ENCODE data around the gene GPR157. TPM values are rescaled to one million over a fixed set of nuclear protein-coding genes. Genes with fewer than 3 reads are reported as not detected.
"Not testable (repeated sequence)": the region's sequence is repeated elsewhere in the genome, so short reads cannot be mapped to it uniquely, and the experiment has no call there.

GPR157 gene
- total RNA-seq, 1 donor from 2014 or later: 7.7 TPM

- H3K36me3 Mint-ChIP-seq (ENCODE audit: low read depth): no peaks in the 10 kb centered on the region
- H3K4me1 Mint-ChIP-seq (ENCODE audit: low read depth): peaks cover 14% of the 10 kb centered on the region
- H3K27ac Mint-ChIP-seq: no peak overlapping the region
- no peaks in the 10 kb centered on the region for H3K9me3 Mint-ChIP-seq
- intact Hi-C loops (cut with micrococcal nuclease): no loop called here
- H3K27me3 Mint-ChIP-seq (ENCODE audit: low read depth): peaks cover 7% of the 10 kb centered on the region
- DNase-seq (ENCODE audit: low spot score): no peak
- no peak overlapping the region for H3K4me3 Mint-ChIP-seq (ENCODE audit: low read depth)
Observed at GRCh38 chr1:9139930-9140329, 11.0 kb upstream of the GPR157 start.

- H3K36me3 Mint-ChIP-seq (ENCODE audit: low read depth): no peaks in the 10 kb centered on the region
- no peak overlapping the region for H3K27ac Mint-ChIP-seq
- no peak for DNase-seq (ENCODE audit: low spot score)
- H3K4me1 Mint-ChIP-seq (ENCODE audit: low read depth): peaks cover 11% of the 10 kb centered on the region
- H3K9me3 Mint-ChIP-seq: no peaks in the 10 kb centered on the region
- no peak overlapping the region for H3K4me3 Mint-ChIP-seq (ENCODE audit: low read depth)
- peaks cover 15% of the 10 kb centered on the region for H3K27me3 Mint-ChIP-seq (ENCODE audit: low read depth)
- intact Hi-C loops (cut with micrococcal nuclease): no loop called here
Observed at GRCh38 chr1:9136932-9137331, 8.0 kb upstream of the GPR157 start.

GRCh38 chr1:9135073-9135836 is 6.4 kb upstream of the GPR157 start:
- Mint-ChIP-seq H3K36me3 (ENCODE audit: low read depth) (no peaks in the 10 kb centered on the region), H3K27ac (no peak overlapping the region), H3K9me3 (no peaks in the 10 kb centered on the region), H3K27me3 (ENCODE audit: low read depth) (peaks cover 17% of the 10 kb centered on the region), H3K4me1 (ENCODE audit: low read depth) (peaks cover 17% of the 10 kb centered on the region), H3K4me3 (ENCODE audit: low read depth) (no peak overlapping the region)
- no peak for DNase-seq (ENCODE audit: low spot score)
- intact Hi-C loops (cut with micrococcal nuclease): no loop called here

GRCh38 chr1:9133870-9134585 is 5.1 kb upstream of the GPR157 start:
- H3K4me3 Mint-ChIP-seq (ENCODE audit: low read depth): no peak overlapping the region
- no peaks in the 10 kb centered on the region for H3K36me3 Mint-ChIP-seq (ENCODE audit: low read depth)

GRCh38 chr1:9129266-9130041 is 552 bp upstream of the GPR157 start:
- Mint-ChIP-seq H3K36me3 (ENCODE audit: low read depth) (no peaks in the 10 kb centered on the region), H3K9me3 (no peaks in the 10 kb centered on the region), H3K27ac (peak overlapping the region; percentile 8), H3K27me3 (ENCODE audit: low read depth) (peaks cover 18% of the 10 kb centered on the region), H3K4me1 (ENCODE audit: low read depth) (peaks cover 36% of the 10 kb centered on the region), H3K4me3 (ENCODE audit: low read depth) (peak overlapping the region; percentile 49)
- intact Hi-C loops (cut with micrococcal nuclease): no loop called here
- peak; percentile 68 for DNase-seq (ENCODE audit: low spot score)

More at GRCh38 chr1:9133870-9134585, 5.1 kb upstream of the GPR157 start:
- no peaks in the 10 kb centered on the region for H3K9me3 Mint-ChIP-seq
- intact Hi-C loops (cut with micrococcal nuclease): no loop called here
- no peak overlapping the region for H3K27ac Mint-ChIP-seq
- peaks cover 24% of the 10 kb centered on the region for H3K4me1 Mint-ChIP-seq (ENCODE audit: low read depth)
- no peak for DNase-seq (ENCODE audit: low spot score)
- peaks cover 17% of the 10 kb centered on the region for H3K27me3 Mint-ChIP-seq (ENCODE audit: low read depth)

GRCh38 chr1:9128166-9128519 is 759 bp downstream of the GPR157 start:
- H3K36me3 Mint-ChIP-seq (ENCODE audit: low read depth): no peaks in the 10 kb centered on the region
- DNase-seq (ENCODE audit: low spot score): no peak
- peak overlapping the region; percentile 85 for H3K4me3 Mint-ChIP-seq (ENCODE audit: low read depth)
- peaks cover 11% of the 10 kb centered on the region for H3K27me3 Mint-ChIP-seq (ENCODE audit: low read depth)
- intact Hi-C loops (cut with micrococcal nuclease): no loop called here
- no peaks in the 10 kb centered on the region for H3K9me3 Mint-ChIP-seq
- no peak overlapping the region for H3K27ac Mint-ChIP-seq
- peaks cover 36% of the 10 kb centered on the region for H3K4me1 Mint-ChIP-seq (ENCODE audit: low read depth)

GRCh38 chr1:9127395-9128165 is 1.3 kb downstream of the GPR157 start:
- Mint-ChIP-seq H3K27ac (no peak overlapping the region), H3K36me3 (ENCODE audit: low read depth) (no peaks in the 10 kb centered on the region), H3K27me3 (ENCODE audit: low read depth) (peaks cover 11% of the 10 kb centered on the region), H3K9me3 (no peaks in the 10 kb centered on the region), H3K4me3 (ENCODE audit: low read depth) (peak overlapping the region; percentile 85), H3K4me1 (ENCODE audit: low read depth) (peaks cover 38% of the 10 kb centered on the region)
- intact Hi-C loops (cut with micrococcal nuclease): no loop called here
- no peak for DNase-seq (ENCODE audit: low spot score)

- Mint-ChIP-seq H3K9me3 (no peaks in the 10 kb centered on the region), H3K4me3 (ENCODE audit: low read depth) (peak overlapping the region; percentile 8), H3K27ac (no peak overlapping the region), H3K4me1 (ENCODE audit: low read depth) (peaks cover 40% of the 10 kb centered on the region), H3K36me3 (ENCODE audit: low read depth) (no peaks in the 10 kb centered on the region), H3K27me3 (ENCODE audit: low read depth) (peaks cover 9% of the 10 kb centered on the region)
- no peak for DNase-seq (ENCODE audit: low spot score)
- intact Hi-C loops (cut with micrococcal nuclease): no loop called here
Observed at GRCh38 chr1:9126511-9126910, 2.4 kb downstream of the GPR157 start.

GRCh38 chr1:9125847-9126246 is 3.1 kb downstream of the GPR157 start:
- H3K9me3 Mint-ChIP-seq; H3K4me3 Mint-ChIP-seq (ENCODE audit: low read depth); H3K36me3 Mint-ChIP-seq (ENCODE audit: low read depth); DNase-seq (ENCODE audit: low spot score); H3K27ac Mint-ChIP-seq; H3K27me3 Mint-ChIP-seq (ENCODE audit: low read depth); intact Hi-C loops (cut with micrococcal nuclease): not testable (repeated sequence)
- H3K4me1 Mint-ChIP-seq (ENCODE audit: low read depth): peaks cover 41% of the 10 kb centered on the region

GRCh38 chr1:9125325-9125724 is 3.6 kb downstream of the GPR157 start:
- no peaks in the 10 kb centered on the region for H3K9me3 Mint-ChIP-seq
- H3K27me3 Mint-ChIP-seq (ENCODE audit: low read depth): peaks cover 9% of the 10 kb centered on the region
- no peak overlapping the region for H3K4me3 Mint-ChIP-seq (ENCODE audit: low read depth)
- no peak for DNase-seq (ENCODE audit: low spot score)
- H3K36me3 Mint-ChIP-seq (ENCODE audit: low read depth): no peaks in the 10 kb centered on the region
- no peak overlapping the region for H3K27ac Mint-ChIP-seq
- intact Hi-C loops (cut with micrococcal nuclease): no loop called here
- peaks cover 41% of the 10 kb centered on the region for H3K4me1 Mint-ChIP-seq (ENCODE audit: low read depth)

- intact Hi-C loops (cut with micrococcal nuclease); H3K4me3 Mint-ChIP-seq (ENCODE audit: low read depth): not testable (repeated sequence)
Observed at GRCh38 chr1:9124389-9124788, 4.5 kb downstream of the GPR157 start.

GRCh38 chr1:9123665-9124064 is 5.2 kb downstream of the GPR157 start:
- DNase-seq (ENCODE audit: low spot score); H3K9me3 Mint-ChIP-seq; H3K27ac Mint-ChIP-seq; H3K36me3 Mint-ChIP-seq (ENCODE audit: low read depth); intact Hi-C loops (cut with micrococcal nuclease); H3K27me3 Mint-ChIP-seq (ENCODE audit: low read depth); H3K4me3 Mint-ChIP-seq (ENCODE audit: low read depth): not testable (repeated sequence)
- H3K4me1 Mint-ChIP-seq (ENCODE audit: low read depth): peaks cover 33% of the 10 kb centered on the region

More at GRCh38 chr1:9124389-9124788, 4.5 kb downstream of the GPR157 start:
- H3K4me1 Mint-ChIP-seq (ENCODE audit: low read depth): peaks cover 33% of the 10 kb centered on the region
- H3K9me3 Mint-ChIP-seq; H3K27me3 Mint-ChIP-seq (ENCODE audit: low read depth); H3K36me3 Mint-ChIP-seq (ENCODE audit: low read depth); H3K27ac Mint-ChIP-seq; DNase-seq (ENCODE audit: low spot score): not testable (repeated sequence)

All from activated T-helper 2 cell treated with anti-CD3 and anti-CD28 coated beads, Interferon-gamma antibody, Interleukin-2, Interleukin-4, amounts not matched to agents 10 μg/mL and 5 μg/mL and 100 μg/mL, durations not matched to agents 14 hours and 24 hours and 36 hours (primary cell).